SU-DHL-6 (cell line): Measurements from ENCODE around the gene CAV1.

ENCODE experiments used
- CTCF ChIP-seq: fragments of 200-600 bp; sonication (generic); IDR thresholded peaks from one replicate; pipeline ENCODE4 v1.5.1; 2017; ENCODE audit warnings: antibody characterized with exemption, mild to moderate bottlenecking, low read length, moderate library complexity; ENCODE audit not compliant: insufficient read depth, poor library complexity, severe bottlenecking
- EZH2phosphoT487 ChIP-seq: fragments of 200-600 bp; sonication (generic), shearing (Covaris generic); conservative IDR thresholded peaks from 2 replicates; pipeline ENCODE4 v1.6.1; 2018; ENCODE audit warnings: mild to moderate bottlenecking, antibody characterized with exemption, low read length, moderate library complexity, mixed read lengths

- TF ChIP-seq CTCF, result no peak
- no peak for TF ChIP-seq EZH2phosphoT487
Observed at GRCh38 chr7:116510795-116511194, 14.0 kb upstream of the CAV1 start.
